ENCODE results near the gene PRKX.

The PRKX gene

DNA sequence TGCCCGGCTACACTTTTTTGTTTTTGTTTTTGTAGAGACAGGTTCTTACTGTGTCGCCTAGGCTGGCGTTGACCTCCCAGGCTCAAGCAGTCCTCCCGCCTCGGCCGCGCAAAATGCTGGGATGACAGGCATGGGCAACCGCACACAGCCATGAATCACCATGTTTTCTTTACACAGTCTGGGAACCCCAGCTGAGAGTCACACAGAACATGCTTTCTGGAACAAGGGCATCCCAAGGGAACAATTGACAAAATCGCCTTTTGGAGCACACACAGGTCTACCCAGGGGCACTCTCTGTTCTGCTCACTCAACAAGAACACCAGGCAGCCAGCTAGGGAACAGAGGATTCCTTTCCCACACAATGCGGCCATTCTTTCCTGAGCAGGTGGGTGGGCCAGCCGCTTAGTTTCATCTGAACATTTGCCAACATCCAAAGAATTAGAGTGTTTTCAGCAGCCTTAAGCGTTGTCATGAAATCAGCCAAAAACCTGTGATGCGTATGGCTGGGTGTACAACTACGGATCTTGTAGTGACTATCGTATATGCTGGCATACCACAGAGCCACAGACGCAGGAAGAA, 15.7 kb downstream of the PRKX start:
- no peak overlapping the region for H3K4me2 ChIP-seq (ENCODE audit: low read depth, low read length, poor library complexity, severe bottlenecking)
- H3K9me3 ChIP-seq (ENCODE audit: insufficient read depth, low read length) = no peaks in the 10 kb centered on the region
- no peaks in the 10 kb centered on the region for H3K27me3 ChIP-seq (ENCODE audit: low read length)
- TF ChIP-seq, protein P1, sequence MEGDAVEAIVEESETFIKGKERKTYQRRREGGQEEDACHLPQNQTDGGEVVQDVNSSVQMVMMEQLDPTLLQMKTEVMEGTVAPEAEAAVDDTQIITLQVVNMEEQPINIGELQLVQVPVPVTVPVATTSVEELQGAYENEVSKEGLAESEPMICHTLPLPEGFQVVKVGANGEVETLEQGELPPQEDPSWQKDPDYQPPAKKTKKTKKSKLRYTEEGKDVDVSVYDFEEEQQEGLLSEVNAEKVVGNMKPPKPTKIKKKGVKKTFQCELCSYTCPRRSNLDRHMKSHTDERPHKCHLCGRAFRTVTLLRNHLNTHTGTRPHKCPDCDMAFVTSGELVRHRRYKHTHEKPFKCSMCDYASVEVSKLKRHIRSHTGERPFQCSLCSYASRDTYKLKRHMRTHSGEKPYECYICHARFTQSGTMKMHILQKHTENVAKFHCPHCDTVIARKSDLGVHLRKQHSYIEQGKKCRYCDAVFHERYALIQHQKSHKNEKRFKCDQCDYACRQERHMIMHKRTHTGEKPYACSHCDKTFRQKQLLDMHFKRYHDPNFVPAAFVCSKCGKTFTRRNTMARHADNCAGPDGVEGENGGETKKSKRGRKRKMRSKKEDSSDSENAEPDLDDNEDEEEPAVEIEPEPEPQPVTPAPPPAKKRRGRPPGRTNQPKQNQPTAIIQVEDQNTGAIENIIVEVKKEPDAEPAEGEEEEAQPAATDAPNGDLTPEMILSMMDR (IDR thresholded peaks at IDR 0.05; ENCODE audit: insufficient read depth, low read length, poor library complexity, severe bottlenecking) = no peak
- no peak for TF ChIP-seq EZH2phosphoT487 (conservative IDR thresholded peaks at IDR 0.05; ENCODE audit: low read length)
- no peaks in the 10 kb centered on the region for H4K20me1 ChIP-seq (ENCODE audit: low read depth, low read length)
- no peaks in the 10 kb centered on the region for H3F3A ChIP-seq (ENCODE audit: insufficient read depth)
- H3K27ac ChIP-seq (ENCODE audit: low read depth, low read length) = no peak overlapping the region
- H2AFZ ChIP-seq (ENCODE audit: low read depth, low read length, severe bottlenecking) = no peak overlapping the region
- H3K9ac ChIP-seq (ENCODE audit: low read length) = no peak overlapping the region
- no peaks in the 10 kb centered on the region for H3K9me2 ChIP-seq (replicated peaks; ENCODE audit: insufficient read depth, low read length)
- H3K4me3 ChIP-seq (ENCODE audit: insufficient read depth, low read length, poor library complexity, severe bottlenecking) = no peak overlapping the region
- H3K79me2 ChIP-seq (ENCODE audit: insufficient read depth, low read length) = peaks cover 20% of the 10 kb centered on the region; the same call in 1 of the 2 replicates
- no peaks in the 10 kb centered on the region for H3K36me3 ChIP-seq (ENCODE audit: low read length)

DNA sequence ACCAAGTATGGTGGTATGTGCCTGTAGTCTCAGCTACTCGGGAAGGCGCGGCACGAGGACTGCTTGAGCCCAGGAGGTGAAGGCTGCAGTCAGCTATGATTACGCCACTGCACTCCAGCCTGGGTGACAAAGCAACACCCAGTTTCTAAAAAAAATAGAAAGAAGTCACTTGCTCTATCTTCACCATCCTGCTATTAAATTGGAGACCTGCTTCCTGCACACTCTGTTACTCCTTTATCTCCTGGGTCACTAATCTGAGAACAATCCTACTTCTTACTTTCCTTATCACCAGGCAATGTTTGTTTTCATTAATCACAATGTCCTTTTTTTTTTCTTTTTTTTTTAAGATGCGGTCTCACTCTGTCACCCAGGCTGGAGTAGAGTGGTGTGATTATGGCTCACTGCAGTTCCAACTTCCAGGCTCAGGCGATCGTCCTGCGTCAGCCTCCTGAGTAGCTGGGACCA, 16.2 kb downstream of the PRKX start:
- Histone ChIP-seq H3K36me3 (ENCODE audit: low read length) (no peaks in the 10 kb centered on the region), H2AFZ (ENCODE audit: low read depth, low read length, severe bottlenecking) (no peak overlapping the region), H3K9ac (ENCODE audit: low read length) (no peak overlapping the region), H3K4me3 (ENCODE audit: insufficient read depth, low read length, poor library complexity, severe bottlenecking) (no peak overlapping the region), H3F3A (ENCODE audit: insufficient read depth) (no peaks in the 10 kb centered on the region), H3K27ac (ENCODE audit: low read depth, low read length) (no peak overlapping the region), H3K27me3 (ENCODE audit: low read length) (no peaks in the 10 kb centered on the region), H3K9me3 (ENCODE audit: insufficient read depth, low read length) (no peaks in the 10 kb centered on the region), H3K9me2 (replicated peaks; ENCODE audit: insufficient read depth, low read length) (no peaks in the 10 kb centered on the region), H4K20me1 (ENCODE audit: low read depth, low read length) (no peaks in the 10 kb centered on the region), H3K79me2 (ENCODE audit: insufficient read depth, low read length) (peaks cover 22% of the 10 kb centered on the region; the same call in 1 of the 2 replicates), H3K4me2 (ENCODE audit: low read depth, low read length, poor library complexity, severe bottlenecking) (no peak overlapping the region)
- TF ChIP-seq, protein P1 (IDR thresholded peaks at IDR 0.05; ENCODE audit: insufficient read depth, low read length, poor library complexity, severe bottlenecking) = no peak
- no peak for TF ChIP-seq EZH2phosphoT487 (conservative IDR thresholded peaks at IDR 0.05; ENCODE audit: low read length)

DNA sequence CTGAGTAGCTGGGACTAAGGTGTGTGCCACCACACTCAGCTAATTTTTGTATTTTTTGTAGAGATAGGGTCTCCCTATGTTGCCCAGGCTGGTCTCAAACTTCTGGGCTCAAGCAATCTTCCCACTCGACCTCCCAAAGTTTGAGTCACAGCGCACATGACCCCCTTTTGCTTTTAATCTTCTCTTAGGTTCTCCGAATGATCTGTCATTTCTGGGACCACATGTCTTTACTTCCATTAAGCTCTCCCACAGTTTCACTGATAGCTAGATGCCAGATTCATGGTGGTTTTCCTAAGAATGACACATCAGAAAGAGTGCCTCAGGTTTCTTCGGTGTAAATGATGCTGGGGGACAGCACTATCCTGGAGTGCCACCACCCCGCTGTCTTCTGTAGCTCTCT, 17.9 kb downstream of the PRKX start:
- no peak overlapping the region for H2AFZ ChIP-seq (ENCODE audit: low read depth, low read length, severe bottlenecking)
- no peak overlapping the region for H3K4me2 ChIP-seq (ENCODE audit: low read depth, low read length, poor library complexity, severe bottlenecking)
- no peak overlapping the region for H3K27ac ChIP-seq (ENCODE audit: low read depth, low read length)
- H3K9me3 ChIP-seq (ENCODE audit: insufficient read depth, low read length) = no peaks in the 10 kb centered on the region
- H3K4me3 ChIP-seq (ENCODE audit: insufficient read depth, low read length, poor library complexity, severe bottlenecking) = no peak overlapping the region
- no peaks in the 10 kb centered on the region for H3F3A ChIP-seq (ENCODE audit: insufficient read depth)
- peaks cover 14% of the 10 kb centered on the region; the same call in 1 of the 2 replicates for H3K79me2 ChIP-seq (ENCODE audit: insufficient read depth, low read length)
- H3K9me2 ChIP-seq (replicated peaks; ENCODE audit: insufficient read depth, low read length) = no peaks in the 10 kb centered on the region
- H4K20me1 ChIP-seq (ENCODE audit: low read depth, low read length) = no peaks in the 10 kb centered on the region
- TF ChIP-seq EZH2phosphoT487 (conservative IDR thresholded peaks at IDR 0.05; ENCODE audit: low read length) = no peak
- TF ChIP-seq, protein P1 (IDR thresholded peaks at IDR 0.05; ENCODE audit: insufficient read depth, low read length, poor library complexity, severe bottlenecking) = no peak
- H3K36me3 ChIP-seq (ENCODE audit: low read length) = no peaks in the 10 kb centered on the region
- H3K9ac ChIP-seq (ENCODE audit: low read length) = no peak overlapping the region
- no peaks in the 10 kb centered on the region for H3K27me3 ChIP-seq (ENCODE audit: low read length)

All from SU-DHL-6 (cell line).